HG03575 (cell line): ENCODE data around the gene ULK4.

Experiments
- ATAC-seq: cut with Tn5 transposase; IDR thresholded peaks from one replicate; pipeline ENCODE4 v1.9.1; 2021; ENCODE audit not compliant: unreplicated experiment, insufficient number of reproducible peaks, low FRiP score; ENCODE audit errors: extremely low read depth

ULK4 gene

DNA sequence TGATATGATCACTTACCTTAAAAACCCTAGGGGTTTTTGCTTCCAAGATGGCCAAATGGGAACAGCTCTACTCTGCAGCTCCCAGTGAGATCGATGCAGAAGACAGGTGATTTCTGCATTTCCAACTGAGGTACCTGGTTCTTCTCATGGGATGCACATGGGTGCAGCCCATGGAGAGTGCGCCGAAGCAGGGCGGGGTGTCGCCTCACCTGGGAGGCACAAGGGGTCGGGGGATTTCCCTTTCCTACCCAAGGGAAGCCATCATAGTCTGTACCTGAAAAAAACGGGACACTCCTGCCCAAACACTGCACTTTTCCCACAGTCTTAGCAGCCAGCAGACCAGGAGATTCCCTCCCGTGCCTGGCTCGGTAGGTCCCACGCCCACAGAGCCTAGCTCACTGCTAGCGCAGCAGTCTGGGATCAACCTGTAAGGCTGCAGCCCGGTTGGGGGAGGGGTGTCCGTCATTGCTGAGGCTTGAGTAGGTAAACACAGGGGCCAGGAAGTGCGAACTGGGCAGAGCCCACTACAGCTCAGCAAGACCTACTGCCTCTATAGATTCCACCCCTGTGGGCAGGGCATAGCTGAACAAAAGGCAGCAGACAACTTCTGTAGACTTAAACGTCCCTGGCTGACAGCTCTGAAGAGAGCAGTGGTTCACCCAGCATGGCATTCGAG, 684.0 kb downstream of the ULK4 start:
- ATAC-seq = no peak

DNA sequence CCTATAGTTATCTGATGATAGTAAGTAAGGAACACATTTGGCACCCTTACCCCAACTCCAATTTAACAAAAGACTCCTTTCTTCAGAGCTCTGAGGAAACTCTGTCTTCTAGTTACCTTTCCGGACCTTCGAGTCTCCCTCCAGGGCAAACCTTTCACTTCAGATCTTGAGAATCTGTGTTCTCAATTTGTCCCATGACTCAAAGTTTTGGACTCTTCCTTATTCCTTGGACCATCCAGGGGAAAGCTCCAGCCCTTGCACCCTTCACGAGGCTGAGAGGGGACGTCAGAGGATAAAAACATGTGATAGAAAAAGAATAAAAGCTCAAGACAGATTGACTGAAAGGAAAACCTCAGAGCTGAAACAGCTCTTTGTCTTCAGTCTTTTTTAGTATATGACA, 685.7 kb downstream of the ULK4 start:
- no peak for ATAC-seq

DNA sequence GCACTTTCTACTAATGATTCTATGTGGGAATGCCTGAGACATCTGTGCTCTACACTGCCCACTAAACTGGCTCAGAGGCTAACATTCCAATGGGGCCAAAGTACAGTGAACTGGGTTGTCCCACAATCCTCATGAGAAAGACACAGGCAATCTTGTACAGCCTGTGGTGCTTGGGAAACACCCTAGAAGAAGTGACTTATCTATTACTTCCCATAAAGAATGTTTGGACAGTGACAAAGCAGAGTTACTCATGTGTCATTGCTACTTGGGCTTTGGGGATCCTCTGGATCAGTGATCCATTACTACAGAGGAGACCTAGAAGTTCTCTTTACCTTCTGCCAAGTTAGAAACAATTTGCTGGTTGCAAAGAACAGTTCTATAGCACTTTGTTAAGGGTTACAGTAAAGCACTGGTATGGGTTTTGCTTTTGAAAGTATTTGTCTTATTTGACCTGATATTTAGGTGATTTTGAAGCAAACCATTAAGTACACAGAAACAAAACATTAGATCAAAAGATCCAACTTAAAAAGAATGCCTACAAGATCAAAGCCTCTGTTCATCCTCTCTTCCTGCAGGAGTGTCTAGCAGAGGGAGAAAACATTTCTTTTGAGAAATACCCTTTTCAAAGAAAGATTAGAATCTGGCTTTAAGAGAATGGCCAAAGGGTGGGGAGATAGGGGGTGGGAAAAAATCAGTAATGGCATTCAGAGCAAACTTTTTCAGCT, 686.8 kb downstream of the ULK4 start:
- no peak for ATAC-seq

DNA sequence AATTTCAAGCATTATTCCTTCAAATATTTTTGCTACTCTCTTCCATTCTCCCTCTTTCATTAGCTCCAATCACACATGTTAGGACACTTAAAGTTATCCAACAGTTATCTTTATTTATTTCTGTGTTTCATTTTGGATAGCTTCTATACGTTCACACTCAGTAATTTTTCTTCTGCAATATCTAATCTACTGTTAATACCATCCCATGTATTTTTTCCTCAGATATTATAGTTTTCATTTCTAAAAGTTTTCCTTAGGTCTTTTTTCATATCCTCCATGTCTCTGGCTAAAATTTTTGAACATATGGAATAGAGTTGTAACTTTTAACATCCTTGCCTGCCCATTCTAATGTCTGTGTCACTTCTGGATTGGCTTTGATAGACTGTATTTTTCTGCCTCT, 689.2 kb downstream of the ULK4 start:
- ATAC-seq = no peak

DNA sequence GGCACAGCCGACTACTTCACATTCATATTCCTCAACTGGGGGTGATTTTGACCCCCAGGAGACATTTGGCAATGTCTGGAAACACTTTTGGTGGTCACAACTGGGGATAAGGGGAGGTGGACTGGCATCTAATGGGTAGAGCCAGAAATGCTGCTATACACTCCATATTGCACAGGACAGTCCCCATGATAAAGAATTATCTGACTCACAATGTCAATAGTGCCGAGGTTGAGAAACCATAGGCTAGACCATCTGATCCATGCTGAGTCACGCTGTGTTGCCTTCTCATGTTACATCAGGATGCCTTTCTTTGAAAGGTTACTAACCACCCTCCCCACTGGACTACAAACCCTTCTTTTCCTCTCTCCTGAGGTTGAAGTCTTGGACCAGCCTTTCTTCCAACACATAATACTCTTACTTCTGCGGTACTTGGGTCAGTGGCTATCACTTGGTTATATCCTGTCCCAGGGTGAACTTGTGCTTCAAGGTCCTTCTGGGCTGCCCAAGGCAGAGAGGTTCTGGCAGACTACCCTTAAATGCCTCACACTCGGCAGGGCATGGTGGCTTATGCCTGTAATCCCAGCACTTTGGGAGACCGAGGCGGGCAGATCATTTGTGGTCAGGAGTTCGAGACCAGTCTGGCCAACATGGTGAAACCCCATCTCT, 693.8 kb downstream of the ULK4 start:
- ATAC-seq = no peak

DNA sequence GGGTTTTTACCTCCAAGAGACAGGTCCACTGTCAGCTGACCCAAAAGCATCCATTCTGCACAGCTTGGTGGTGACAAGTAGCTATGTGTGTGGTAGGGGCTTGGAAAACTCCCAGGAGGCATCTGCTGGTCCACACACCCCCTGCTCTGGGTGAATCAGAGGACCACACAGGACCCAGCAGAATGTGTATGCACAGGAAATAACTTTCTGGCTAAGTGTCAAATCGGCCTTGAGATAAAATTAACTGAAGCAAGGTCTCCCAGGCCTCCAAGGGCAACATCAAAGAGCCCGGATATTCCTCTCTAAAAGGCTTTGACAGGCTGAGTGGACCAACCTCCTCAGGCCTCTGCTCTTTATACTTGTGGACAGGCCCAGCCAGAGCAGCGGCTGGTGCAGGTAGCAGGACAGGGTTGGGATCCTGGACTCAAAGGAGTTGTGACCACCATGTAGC, 696.1 kb downstream of the ULK4 start:
- no peak for ATAC-seq

DNA sequence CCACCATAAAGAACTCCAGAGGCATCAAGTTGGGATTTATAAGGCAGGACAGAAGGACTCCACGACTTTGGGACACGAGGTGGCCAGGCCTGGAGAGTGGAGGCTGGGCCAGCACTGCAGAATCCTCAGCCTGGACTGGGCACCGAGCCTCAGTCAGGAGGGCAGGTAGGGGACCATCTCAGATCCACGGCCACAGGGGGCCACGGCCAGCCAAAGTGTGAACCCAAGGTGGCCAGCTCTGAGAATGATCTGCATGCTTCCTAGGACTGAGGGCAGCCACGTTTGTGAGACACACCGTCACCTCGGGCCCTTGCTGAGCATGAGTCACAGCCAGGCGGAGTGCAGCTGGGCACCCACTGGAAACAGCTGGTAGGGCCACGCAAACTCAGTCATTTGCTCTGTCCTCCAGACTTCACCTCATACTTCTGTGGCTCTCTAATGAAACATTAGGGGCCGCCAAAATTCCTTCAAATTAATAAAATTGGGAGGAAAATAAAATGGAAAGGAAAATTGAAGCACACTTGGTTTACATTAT, 696.8 kb downstream of the ULK4 start:
- no peak for ATAC-seq

DNA sequence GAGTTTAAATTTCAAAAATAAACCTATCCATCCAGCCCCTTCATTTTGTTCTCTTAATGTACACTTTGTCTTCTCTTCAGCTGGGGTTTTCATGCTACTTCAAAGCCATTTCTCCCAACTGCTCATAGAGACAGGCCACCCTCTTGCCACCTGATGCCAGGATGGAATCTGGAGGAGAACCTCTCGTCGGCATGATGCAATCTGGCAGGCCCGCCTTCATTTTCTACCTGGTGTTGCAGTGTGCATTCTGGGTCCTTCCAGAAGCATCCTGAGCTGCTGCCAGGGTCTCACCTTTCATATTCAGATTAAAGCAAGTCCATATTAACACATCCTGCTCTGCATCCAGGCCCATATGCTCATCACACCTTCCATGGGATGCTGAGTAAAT, 701.8 kb downstream of the ULK4 start:
- no peak for ATAC-seq

DNA sequence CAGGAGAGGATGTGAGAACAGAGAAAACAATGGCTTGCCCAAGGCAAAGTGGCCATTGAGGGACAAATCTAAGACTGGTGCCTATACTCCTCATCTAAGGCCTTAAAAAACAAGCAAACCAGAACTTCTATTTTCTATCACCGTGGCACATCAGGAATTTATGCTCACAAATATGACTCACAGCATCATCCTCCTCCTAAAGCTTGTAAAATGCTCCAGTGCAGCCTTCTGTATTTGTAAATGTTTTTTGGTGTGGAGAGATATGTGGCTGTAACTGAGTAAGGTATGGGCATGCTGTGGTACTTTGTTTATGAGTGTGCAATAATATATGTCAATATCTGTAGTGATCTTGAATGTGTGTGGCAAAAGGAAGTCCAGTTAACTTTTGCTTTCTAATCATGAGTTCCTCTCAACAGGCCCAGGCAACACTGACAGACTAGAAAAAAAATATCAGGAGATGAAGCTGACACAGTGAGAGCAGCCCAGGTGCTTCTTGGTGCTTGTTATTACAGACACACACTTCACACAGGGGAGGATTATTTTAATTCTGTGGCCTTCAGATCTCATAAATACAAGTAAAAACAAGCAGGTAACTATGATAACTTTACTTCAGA, 702.3 kb downstream of the ULK4 start:
- ATAC-seq = no peak

DNA sequence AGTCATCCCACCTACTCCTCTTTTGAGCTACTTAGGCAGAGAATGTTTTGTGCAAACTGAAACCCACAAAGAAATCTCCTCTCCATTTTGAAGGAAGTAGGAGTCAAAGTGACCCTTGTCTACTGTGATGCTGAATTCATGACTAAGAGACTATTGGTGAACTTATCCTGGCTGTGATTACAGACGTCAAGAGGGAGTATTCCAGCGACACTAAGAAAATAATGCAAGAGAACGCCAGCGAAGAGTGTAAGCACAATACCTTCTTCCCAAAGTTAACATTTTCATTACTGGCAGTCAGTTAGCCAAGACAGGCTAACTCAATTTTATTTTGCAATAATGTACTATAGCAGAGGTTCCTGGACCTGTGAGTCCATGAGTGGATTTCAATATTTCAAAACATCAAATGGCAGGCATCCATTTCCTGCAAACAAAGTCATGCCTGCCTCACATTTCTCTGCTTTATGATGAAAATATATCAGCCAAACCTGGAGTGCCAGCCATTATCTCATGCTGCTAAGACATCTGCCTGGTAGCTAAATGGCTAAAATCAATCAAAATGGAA, 703.6 kb downstream of the ULK4 start:
- ATAC-seq = no peak

DNA sequence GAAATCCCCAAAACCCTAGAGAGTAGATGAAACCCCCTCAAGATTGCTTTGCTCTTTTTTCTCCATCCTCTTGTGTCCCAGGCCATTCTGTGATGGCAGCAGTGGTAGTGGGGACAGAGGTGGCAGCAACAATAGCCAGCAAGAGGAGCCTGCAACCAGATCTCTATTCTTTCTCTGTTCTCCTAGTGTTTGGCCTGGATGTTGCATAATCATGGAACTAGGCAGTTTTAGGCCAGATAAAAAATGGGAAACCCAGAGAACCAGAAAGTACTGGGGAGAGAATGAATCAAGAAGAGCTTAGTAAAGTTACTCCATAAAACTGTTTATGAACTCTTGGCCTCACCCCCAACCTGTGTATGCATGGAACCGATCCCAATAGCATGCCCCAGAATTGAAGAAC, 710.3 kb downstream of the ULK4 start:
- ATAC-seq = no peak

DNA sequence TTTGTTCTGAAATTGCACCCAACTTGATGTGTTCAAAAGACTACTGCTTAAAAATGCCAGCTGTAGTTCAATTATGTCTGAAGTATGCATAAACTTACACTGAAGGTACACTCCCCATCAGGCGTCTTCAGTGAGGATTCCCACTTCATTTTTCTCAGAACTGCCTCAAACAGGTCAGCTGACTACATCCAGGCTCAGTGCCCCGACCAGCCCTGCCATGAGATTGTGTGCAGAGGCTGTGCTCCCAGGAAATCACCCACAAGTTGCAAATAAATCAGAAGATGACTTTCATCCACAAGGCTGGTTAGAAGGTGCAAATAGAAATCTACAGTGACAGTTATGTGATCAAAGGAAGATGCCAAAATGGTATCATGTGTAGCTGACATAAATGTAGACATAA, 711.1 kb downstream of the ULK4 start:
- no peak for ATAC-seq

DNA sequence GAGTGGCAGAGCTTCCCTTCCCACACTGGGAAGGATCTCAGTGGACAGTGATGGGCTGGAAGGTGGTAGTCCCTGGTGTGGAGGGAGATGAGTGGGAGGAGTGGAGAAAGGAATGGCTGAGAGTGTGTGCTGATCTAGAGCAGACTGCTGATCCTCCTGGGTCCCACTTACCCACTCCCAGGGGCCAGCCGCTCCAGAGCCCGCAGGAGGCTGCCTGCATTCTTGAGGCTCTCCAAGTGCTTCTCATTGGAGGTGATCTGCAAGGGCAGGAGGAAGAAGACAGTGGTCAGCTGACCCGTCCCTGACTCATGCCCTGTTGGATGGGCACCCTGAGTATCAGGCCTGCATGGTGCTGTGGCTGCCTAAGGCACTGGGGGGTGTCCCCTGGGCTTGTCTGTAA, 712.6 kb downstream of the ULK4 start:
- ATAC-seq = no peak

DNA sequence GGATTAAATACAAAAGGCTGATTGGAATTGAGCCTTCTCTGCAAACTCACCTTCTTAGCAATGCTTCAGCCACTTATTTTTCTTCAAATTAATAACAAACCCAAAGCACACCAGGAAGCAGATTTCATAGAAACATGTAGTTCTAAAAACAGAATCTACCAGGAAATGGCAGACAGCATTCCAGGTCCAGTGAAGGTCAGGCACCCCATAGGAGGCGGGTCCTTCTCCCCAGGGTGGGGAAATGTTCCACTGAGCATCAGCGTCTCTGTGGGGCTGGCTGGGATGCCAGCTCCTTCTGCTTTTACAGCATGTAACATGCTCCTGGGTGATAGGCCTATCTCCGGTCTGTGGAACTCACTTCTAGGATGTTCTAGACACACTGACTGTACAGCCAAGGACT, 713.4 kb downstream of the ULK4 start:
- no peak for ATAC-seq

DNA sequence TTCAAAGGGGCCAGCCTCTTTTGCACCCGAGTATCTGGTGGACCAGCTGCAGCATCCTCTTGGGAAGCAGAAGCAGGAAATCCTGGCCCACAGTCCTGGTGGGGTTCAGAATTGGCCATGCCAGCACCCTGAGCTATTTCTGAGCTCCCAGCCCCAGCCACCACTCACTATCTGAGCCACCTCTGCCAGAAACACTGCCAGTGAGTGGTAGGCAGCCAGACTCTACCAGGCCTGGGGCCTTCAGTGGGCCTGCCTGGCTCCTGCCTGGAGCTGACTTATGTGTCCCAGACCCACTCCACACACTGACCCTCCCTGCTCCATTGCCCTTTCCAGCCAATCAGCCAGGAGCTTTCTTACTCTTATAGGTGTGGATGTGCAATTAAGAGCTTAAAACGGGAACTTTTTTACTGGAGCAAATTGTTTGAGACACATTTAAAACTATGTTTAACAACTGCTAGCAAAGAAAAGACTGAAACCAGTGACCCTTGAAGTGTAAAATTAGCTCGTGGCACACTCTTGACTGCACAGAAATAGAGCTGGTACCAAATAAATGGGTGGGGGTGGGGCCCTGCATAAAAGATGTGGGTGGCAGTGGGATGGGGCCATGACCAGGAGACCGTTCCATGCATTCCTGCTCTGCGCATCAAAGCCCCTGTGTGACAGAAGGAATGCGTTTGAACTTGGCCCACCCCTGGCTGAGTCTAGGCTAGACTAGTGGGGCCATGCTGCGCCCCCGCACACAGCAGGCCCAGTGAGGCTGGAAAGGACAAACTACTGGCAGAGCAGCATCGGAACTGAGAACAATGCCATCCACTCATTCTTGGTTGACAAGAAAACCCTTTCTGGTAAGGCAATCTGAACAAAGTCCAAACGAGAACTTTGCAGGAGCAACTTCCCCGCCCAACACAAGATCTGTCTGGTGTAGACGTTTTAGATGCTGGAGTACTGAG, 714.6 kb downstream of the ULK4 start:
- no peak for ATAC-seq

DNA sequence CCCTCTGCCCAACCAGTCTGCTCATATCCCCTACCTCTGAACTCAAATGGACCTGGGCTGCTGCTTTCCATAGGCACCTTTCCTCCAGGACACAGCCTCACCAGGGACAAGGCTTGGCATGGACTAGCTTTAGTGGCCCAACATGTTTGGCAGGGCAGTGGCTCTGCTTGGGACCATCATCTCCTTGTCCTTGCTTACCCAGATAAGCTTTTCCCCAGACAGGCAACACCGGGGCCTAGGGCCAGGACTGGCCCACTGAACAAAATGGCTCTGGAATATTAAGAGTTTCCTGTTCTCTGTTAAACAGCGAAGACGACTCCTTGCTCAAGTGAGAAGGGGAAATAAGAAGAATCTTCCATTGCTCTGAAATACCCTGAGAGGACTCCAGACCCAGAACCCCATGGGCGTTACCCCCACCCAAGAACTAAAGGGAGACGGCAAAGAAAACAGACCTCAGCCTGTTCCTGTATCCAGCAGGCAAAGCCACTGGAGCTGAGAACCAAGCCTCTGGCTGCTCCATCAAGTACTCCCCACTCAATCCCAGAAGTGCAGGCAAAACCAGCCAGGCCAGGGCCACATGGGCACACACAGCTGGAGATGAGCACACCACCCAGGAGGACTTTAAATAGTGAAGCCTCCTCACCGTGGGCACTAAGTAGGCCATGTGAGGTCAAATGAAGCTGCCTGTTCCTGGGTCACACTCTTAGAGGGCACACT, 717.1 kb downstream of the ULK4 start:
- no peak for ATAC-seq

DNA sequence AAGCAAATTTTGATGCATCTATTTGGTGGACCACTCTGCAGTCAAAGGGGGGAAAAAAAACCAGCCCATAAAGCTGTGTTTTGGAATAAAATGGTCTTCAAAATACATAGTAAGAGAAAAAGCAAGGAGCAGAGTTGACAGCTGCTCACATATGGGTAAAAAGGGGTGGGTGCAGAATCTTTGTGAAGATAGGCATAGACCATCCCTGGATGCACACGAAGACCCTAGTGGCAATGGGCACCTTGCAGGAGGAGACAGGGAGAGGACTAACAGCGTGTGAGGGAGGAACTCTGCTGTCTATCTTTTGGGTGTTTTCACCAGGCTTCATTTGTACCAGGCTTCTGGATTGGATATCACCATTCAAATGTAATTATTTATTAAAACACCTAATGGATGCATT, 718.7 kb downstream of the ULK4 start:
- ATAC-seq = no peak
